ENCODE measurements around the gene FAM83C. TPM values are rescaled to one million over a fixed set of nuclear protein-coding genes. Genes with fewer than 3 reads are reported as not detected.
A peak's percentile ranks its signal among the peaks of the same experiment; 100 is the strongest.
"Not testable (repeated sequence)": the region's sequence is repeated elsewhere in the genome, so short reads cannot be mapped to it uniquely, and the experiment has no call there.

Gene FAM83C
- total RNA-seq, 2 experiments from 2014 or later = not detected

GRCh38 chr20:35273449-35274171 lies 18.6 kb downstream of the FAM83C start:
- H3K9me3 Mint-ChIP-seq (ENCODE audit: low read depth) = no peaks in the 10 kb centered on the region
- H3K36me3 Mint-ChIP-seq (ENCODE audit: low read depth) = peaks cover 29% of the 10 kb centered on the region
- ChIA-PET POLR2A (interaction anchor here (0.6 kb wide), 1 partner anchor 9 kb away, joined by 4 read pairs; no protein-coding TSS in a partner anchor), CTCF (interaction anchor here (0.5 kb wide), 1 partner anchor 451 kb away, joined by 3 read pairs; no protein-coding TSS in a partner anchor)
- H3K27ac Mint-ChIP-seq = no peak overlapping the region
- intact Hi-C loops (cut with DNase I, micrococcal nuclease) = no loop called here
- peaks cover 2% of the 10 kb centered on the region for H3K4me1 Mint-ChIP-seq
- H3K27me3 Mint-ChIP-seq = no peaks in the 10 kb centered on the region
- no peak overlapping the region for H3K4me3 Mint-ChIP-seq
- no peak for DNase-seq
- ATAC-seq = no peak

DNA sequence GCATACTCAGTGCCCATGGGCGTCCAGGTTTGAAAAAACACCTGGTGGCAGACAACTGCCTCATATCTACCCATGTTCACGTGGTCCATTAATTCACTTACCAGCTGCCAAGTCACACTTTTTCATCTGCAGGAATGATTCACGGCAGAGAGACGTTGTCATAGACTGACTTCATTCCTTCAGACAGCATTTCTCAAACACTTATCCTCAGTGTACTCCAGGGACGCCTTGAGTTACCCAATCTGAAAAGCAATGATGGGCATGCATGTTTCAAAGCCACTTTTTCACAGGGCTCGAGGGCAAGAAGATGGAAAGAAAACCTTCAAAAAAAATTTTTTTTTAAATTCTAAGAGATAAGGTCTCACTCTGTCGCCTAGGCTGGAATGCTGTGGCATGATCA lies 20.3 kb downstream of the FAM83C start:
- peaks cover 28% of the 10 kb centered on the region for H3K36me3 Mint-ChIP-seq (ENCODE audit: low read depth)
- DNase-seq (no peak), ATAC-seq (no peak)
- no peak overlapping the region for H3K27ac Mint-ChIP-seq
- CTCF ChIA-PET = interaction anchor here (0.6 to 2.4 kb wide), 3 partner anchors 20 to 277 kb away, joined by 3 to 8 read pairs (median 4); partner anchors contain the start of gene FAM83C
- no peaks in the 10 kb centered on the region for H3K27me3 Mint-ChIP-seq
- H3K9me3 Mint-ChIP-seq (ENCODE audit: low read depth) = no peaks in the 10 kb centered on the region
- H3K4me1 Mint-ChIP-seq = no peaks in the 10 kb centered on the region
- no peak overlapping the region for H3K4me3 Mint-ChIP-seq
- intact Hi-C loops (cut with DNase I, micrococcal nuclease) = no loop called here
- POLR2A ChIA-PET = interaction anchor here (0.6 kb wide), 1 partner anchor 11 kb away, joined by 3 read pairs; no protein-coding TSS in a partner anchor

- POLR2A ChIA-PET = interaction anchor here (1.1 kb wide), 1 partner anchor 13 kb away, joined by 5 read pairs; the partner anchor contains the start of gene EIF6
- ATAC-seq (no peak), DNase-seq (no peak)
- Mint-ChIP-seq H3K9me3 (ENCODE audit: low read depth) (no peaks in the 10 kb centered on the region), H3K36me3 (ENCODE audit: low read depth) (peaks cover 29% of the 10 kb centered on the region), H3K4me1 (no peaks in the 10 kb centered on the region), H3K4me3 (no peak overlapping the region), H3K27ac (peak overlapping the region; percentile 10), H3K27me3 (no peaks in the 10 kb centered on the region)
- CTCF ChIA-PET = interaction anchor here (2.4 to 3.3 kb wide), 2 partner anchors 126 to 176 kb away, joined by 8 to 15 read pairs; no protein-coding TSS in a partner anchor
- intact Hi-C loops (cut with DNase I, micrococcal nuclease) = no loop called here
Observed at GRCh38 chr20:35271073-35271882, 20.9 kb downstream of the FAM83C start.

GRCh38 chr20:35270021-35270902 lies 22.0 kb downstream of the FAM83C start:
- no peaks in the 10 kb centered on the region for H3K9me3 Mint-ChIP-seq (ENCODE audit: low read depth)

DNA sequence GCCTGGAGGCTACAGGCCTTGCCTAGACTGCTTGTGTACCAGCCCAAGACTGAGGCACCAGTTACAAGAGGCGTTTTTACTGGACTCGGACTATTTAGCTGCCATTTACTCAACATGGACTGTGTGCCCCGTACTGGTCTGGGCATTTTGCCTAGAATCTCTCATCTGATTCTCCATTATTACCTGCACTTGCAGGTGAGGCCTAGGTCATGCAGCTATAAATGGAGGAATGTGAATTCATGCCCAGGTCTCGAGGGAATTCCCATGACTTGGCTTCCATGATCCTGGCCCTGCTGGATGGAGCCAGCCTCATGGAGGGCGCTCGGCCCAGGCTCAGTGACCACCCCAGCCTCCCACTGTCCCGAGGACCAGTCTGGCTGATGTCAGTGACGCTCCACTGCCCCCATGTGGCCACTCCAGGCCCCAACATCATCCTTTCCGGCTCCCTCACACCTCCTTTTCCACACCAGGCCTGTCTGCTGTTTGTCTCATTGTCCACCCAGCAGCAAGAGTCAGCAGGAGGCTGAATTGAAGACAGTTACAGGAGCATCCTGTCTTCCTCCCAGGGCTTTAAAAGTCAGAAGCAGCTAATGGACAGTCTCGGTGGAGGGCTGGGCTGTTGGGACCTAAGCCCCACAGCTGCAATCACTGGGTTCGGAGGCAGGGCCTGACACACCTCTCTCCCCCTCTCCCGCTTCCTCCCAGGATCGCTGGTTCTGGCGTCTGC lies 23.0 kb downstream of the FAM83C start:
- intact Hi-C loops (cut with DNase I, micrococcal nuclease) = loop anchor here in 1 of 2 experiments (1.0 kb wide), 2 partner anchors 124 to 435 kb away; no protein-coding TSS in a partner anchor
- POLR2A ChIA-PET = interaction anchor here (0.5 kb wide), 1 partner anchor 49 kb away, joined by 11 read pairs; no protein-coding TSS in a partner anchor
- peak; percentile 74 for DNase-seq

More at GRCh38 chr20:35270021-35270902, 22.0 kb downstream of the FAM83C start:
- CTCF ChIA-PET = interaction anchor here (0.8 to 3.3 kb wide), 6 partner anchors 8 to 175 kb away, joined by 3 to 15 read pairs (median 6); partner anchors contain the start of gene MMP24OS
- Mint-ChIP-seq H3K27ac (no peak overlapping the region), H3K4me3 (no peak overlapping the region), H3K4me1 (no peaks in the 10 kb centered on the region), H3K27me3 (no peaks in the 10 kb centered on the region), H3K36me3 (ENCODE audit: low read depth) (peaks cover 27% of the 10 kb centered on the region)
- POLR2A ChIA-PET = interaction anchor here (0.5 to 1.1 kb wide), 2 partner anchors 14 to 50 kb away, joined by 5 to 11 read pairs; partner anchors contain the start of gene EIF6
- intact Hi-C loops (cut with DNase I, micrococcal nuclease) = no loop called here
- DNase-seq = no peak
- no peak for ATAC-seq

DNA sequence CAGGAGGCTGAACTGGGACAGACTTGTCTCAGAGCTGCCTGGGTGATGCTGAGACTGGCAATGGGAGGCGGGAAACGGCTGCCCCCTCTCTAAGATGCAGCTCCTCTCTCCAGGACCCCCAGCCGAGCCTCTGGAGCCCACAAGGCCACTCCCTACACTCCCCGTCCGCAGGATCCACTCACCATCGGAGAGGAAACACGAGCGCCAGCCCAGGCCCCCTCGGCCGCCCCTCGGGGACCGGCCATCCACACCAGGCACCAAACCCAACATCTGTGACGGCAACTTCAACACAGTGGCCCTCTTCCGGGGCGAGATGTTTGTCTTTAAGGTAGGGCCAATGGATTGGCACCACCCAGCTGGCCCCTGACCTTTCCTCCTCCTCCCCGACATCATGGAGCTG lies 25.1 kb downstream of the FAM83C start:
- intact Hi-C loops (cut with DNase I, micrococcal nuclease) = no loop called here
- CTCF ChIA-PET = interaction anchor here (0.6 to 2.5 kb wide), 5 partner anchors 9 to 162 kb away, joined by 3 to 15 read pairs (median 3); partner anchors contain the start of gene EDEM2

More for the DNA sequence above, 23.0 kb downstream of the FAM83C start:
- Mint-ChIP-seq H3K27me3 (no peaks in the 10 kb centered on the region), H3K4me1 (no peaks in the 10 kb centered on the region), H3K9me3 (ENCODE audit: low read depth) (no peaks in the 10 kb centered on the region), H3K27ac (no peak overlapping the region), H3K4me3 (no peak overlapping the region), H3K36me3 (ENCODE audit: low read depth) (peaks cover 29% of the 10 kb centered on the region)
- CTCF ChIA-PET = interaction anchor here (0.7 to 3.3 kb wide), 9 partner anchors 9 to 174 kb away, joined by 3 to 15 read pairs (median 5); partner anchors contain the start of genes EDEM2 and MMP24OS
- ATAC-seq = peak; percentile 82

DNA sequence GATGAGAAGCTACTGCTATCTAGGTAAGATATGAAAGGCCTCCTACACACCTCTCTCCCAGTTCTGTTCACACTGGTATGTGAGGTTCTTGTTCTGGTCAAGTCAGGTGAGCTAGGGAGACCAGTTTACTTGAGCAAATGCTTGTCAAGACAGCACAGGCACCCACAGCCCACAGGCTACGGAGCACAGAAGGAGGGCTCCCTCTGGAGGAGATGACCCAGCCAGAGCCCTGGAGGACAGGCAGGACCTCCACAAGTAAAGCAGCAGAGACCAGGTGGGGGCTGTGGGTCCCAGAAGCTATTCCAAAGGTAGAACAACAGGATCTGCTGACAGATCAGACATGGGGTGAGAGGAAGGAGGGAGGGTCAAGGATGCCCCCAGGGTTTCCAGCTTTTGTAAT lies 27.5 kb downstream of the FAM83C start:
- Mint-ChIP-seq H3K27me3 (no peaks in the 10 kb centered on the region), H3K9me3 (ENCODE audit: low read depth) (no peaks in the 10 kb centered on the region), H3K27ac (no peak overlapping the region), H3K4me3 (no peak overlapping the region), H3K36me3 (ENCODE audit: low read depth) (peaks cover 15% of the 10 kb centered on the region), H3K4me1 (no peaks in the 10 kb centered on the region)
- ChIA-PET POLR2A (interaction anchor here (0.6 to 0.7 kb wide), 2 partner anchors 8 to 217 kb away, joined by 3 to 4 read pairs; no protein-coding TSS in a partner anchor), CTCF (interaction anchor here (1.2 kb wide), 1 partner anchor 120 kb away, joined by 5 read pairs; no protein-coding TSS in a partner anchor)
- intact Hi-C loops (cut with DNase I, micrococcal nuclease) = no loop called here
- no peak for ATAC-seq
- DNase-seq = no peak

More for the DNA sequence above, 25.1 kb downstream of the FAM83C start:
- H3K36me3 Mint-ChIP-seq (ENCODE audit: low read depth) = peaks cover 29% of the 10 kb centered on the region
- no peaks in the 10 kb centered on the region for H3K27me3 Mint-ChIP-seq
- POLR2A ChIA-PET = no interaction called here
- H3K27ac Mint-ChIP-seq = no peak overlapping the region
- no peaks in the 10 kb centered on the region for H3K9me3 Mint-ChIP-seq (ENCODE audit: low read depth)
- DNase-seq (no peak), ATAC-seq (no peak)
- H3K4me1 Mint-ChIP-seq = no peaks in the 10 kb centered on the region
- no peak overlapping the region for H3K4me3 Mint-ChIP-seq

- no peaks in the 10 kb centered on the region for H3K9me3 Mint-ChIP-seq (ENCODE audit: low read depth)
- H3K27me3 Mint-ChIP-seq = no peaks in the 10 kb centered on the region
- peaks cover 15% of the 10 kb centered on the region for H3K36me3 Mint-ChIP-seq (ENCODE audit: low read depth)
- no peak overlapping the region for H3K4me3 Mint-ChIP-seq
- ChIA-PET POLR2A (no interaction called here), CTCF (no interaction called here)
- intact Hi-C loops (cut with DNase I, micrococcal nuclease) = no loop called here
- H3K4me1 Mint-ChIP-seq = no peaks in the 10 kb centered on the region
- no peak for ATAC-seq
- H3K27ac Mint-ChIP-seq = no peak overlapping the region
- DNase-seq = no peak
Observed at GRCh38 chr20:35263532-35264341, 28.5 kb downstream of the FAM83C start.

DNA sequence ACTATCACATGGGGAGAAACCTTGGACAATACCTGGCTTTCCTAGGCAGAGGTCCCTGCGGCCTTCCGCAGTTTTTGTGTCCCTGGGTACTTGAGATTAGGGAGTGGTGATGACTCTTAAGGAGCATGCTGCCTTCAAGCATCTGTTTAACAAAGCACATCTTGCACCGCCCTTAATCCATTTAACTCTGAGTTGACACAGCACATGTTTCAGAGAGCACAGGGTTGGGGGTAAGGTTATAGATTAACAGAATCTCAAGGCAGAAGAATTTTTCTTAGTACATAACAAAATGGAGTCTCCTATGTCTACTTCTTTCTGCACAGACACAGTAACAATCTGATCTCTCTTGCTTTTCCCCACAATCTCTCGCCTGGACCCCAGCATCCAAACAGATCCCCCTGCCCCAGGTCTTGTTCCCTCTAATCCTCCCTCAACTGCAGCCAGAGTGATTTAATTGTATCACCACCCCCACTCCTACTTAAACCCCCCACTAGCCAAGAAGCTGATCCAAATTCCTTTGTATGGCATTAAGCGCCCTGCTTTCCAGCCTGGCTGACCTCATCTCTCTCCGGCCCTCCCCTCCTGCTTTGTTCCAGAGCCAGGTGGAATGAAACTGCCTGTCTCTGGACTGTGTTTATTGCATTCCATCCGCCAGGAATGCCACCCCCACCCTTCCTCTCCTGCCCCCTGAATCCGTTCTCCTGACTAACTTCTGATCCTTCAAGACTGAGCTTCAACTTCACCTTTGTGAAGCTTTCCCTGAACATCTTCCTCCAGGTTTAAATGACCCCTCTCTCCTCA lies 29.3 kb downstream of the FAM83C start:
- peaks cover 13% of the 10 kb centered on the region for H3K36me3 Mint-ChIP-seq (ENCODE audit: low read depth)
- DNase-seq; ATAC-seq; H3K9me3 Mint-ChIP-seq (ENCODE audit: low read depth); intact Hi-C loops (cut with DNase I, micrococcal nuclease); H3K27me3 Mint-ChIP-seq; POLR2A ChIA-PET; H3K4me1 Mint-ChIP-seq; H3K4me3 Mint-ChIP-seq; H3K27ac Mint-ChIP-seq: not testable (repeated sequence)
- CTCF ChIA-PET = interaction anchor here (0.6 kb wide), 1 partner anchor 43 kb away, joined by 3 read pairs; no protein-coding TSS in a partner anchor

All from activated CD4-positive, alpha-beta T cell treated with anti-CD3 and anti-CD28 coated beads for 36 hours (primary cell).